ENCODE results near the gene MYO18B.

MYO18B gene

DNA sequence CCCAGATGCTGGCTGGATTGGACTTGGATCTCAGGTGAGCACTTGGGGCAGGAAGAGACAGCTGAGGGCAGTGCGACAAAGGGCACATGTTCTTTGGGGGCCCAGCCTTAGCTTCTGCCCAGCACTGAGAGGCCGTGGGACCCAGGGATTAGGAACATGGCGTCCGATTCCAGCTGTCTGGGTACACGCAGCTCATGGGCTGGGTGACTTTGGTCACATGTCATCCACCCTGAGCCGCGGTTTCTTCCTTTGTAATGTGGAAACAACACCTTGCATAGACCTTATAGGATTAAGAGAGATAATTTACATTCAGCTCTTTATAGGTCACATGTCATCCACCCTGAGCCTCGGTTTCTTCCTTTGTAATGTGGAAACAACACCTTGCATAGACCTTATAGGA is 39.8 kb downstream of the MYO18B start:
- no peak for DNase-seq

DNA sequence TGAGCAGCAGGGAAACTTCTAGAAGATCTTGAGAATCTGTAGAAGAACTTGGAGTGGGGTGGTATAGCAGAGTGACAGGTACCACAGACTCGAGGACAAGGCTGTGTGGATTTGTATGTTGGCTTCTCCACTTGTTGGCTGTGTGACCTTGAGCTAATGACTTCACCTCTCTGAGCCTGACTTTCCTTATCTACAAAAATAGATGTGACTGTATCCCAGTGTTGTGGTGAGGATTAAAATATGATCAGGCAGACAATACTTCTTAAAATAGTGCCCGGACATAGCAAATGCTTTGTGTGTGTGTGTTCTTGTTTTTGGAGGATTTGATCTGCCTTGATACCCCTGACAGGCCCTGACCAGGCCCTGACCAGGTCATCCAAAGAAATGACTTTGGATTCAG is 40.8 kb downstream of the MYO18B start:
- DNase-seq: no peak

DNA sequence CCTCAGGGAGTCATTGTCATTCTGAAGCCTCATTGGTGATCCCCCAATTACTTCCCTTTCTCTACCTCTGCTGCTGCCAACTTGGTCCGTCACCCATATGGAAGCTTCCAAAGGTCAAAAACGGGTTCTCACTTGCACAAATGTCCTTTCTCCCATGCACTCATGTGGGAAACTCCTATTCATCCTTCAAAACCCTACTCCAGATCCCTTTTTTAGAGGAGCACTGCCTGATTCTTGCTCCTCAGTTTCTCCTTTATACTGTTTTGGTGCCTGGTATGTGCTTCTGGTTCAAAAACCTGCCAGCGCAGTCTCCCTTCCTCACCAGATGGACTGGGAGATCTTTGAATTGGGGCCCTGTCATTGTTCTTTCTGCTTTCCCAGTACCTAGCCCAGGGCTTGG is 41.9 kb downstream of the MYO18B start:
- no peak for DNase-seq

DNA sequence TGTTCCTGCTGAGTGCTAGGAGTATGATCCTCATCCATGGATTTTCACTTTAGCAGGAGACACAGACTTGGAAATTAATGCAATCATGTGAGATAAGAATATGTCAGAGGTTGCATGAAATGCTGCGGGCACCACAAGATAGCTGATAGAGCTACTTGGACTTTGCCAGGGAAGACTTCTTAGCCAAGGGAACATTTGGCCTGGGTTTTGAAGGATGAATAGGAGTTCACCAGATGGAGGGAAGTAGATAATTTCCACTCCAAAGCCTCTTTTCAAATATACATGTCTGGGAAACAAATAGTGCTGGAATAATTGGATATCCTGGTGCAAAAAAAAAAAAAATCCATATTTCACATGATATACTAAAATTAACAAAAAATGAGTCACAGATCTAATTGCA is 44.2 kb downstream of the MYO18B start:
- DNase-seq: no peak

DNA sequence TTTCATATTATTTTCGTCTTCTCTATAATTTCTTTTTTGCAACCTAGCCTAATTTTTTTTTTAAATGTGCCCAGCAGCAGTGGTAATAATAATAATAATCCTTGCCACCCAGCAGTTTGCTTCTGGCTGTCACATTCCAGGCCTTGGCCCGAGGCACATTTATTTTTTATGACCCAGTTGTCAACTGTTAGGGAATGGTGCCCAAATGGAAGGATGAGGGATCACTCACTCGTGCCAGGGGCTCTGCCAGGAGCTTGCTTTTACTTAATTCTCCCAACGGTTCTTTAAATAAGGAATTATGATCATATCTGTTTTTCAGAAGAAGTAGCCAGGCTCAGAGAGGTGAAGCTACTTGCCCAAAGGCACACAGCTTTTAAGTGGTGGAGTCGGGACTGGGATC is 49.6 kb downstream of the MYO18B start:
- no peak for DNase-seq

DNA sequence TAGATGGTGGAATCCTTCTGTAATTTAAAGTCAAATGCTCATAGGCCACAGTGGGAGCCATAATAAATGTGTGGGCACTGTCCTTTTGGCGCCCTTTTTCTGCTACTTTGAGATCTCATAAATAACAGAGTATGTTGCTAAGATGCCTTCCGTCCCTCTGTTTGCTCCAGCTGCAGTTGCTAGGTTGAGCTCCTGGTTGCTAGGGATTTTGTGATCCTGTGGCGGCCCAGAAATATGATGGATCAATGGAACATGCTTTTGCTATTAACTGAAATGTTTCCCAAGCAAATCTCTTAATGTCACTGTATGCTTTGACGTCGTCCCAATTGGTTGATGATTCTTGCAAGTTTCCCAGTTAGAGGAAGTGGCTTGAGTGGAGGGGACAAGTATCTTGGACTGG is 53.5 kb downstream of the MYO18B start:
- no peak for DNase-seq

DNA sequence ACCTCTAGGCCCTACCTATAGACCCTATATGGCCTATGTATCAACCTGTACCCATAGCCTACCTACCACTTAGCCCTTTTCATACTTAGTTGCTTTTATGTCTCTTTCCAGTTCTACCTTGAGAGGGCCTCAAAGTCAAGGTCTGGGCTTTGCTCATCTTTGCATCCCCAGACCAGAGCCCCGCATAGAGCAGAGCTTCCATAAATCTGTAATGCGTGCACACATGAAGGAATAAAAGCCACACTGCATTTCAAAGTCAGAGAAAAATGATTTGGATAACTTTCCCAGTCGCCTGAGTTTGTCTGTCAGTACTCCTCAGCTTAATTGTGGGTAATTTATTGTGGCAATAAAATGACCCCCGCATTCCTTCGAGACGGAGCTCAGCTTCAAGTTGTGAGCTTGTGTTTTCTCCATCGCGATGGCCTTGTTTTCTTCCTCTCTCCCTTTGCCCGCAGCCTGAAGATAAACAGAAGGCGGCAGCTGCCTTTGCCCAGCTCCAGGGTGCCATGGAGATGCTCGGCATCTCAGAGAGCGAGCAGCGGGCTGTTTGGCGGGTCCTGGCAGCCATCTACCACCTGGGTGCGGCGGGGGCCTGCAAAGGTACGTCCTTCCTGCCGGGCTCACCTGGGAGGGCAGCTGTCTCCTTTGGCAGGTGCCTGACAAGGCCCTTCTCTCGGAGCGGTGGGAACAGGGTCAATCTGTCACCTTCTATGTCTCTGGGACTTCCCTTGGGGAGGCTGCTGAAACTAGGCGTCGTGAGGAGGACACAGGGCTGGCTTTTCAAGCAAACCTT is 55.7 kb downstream of the MYO18B start:
- no peak for DNase-seq

DNA sequence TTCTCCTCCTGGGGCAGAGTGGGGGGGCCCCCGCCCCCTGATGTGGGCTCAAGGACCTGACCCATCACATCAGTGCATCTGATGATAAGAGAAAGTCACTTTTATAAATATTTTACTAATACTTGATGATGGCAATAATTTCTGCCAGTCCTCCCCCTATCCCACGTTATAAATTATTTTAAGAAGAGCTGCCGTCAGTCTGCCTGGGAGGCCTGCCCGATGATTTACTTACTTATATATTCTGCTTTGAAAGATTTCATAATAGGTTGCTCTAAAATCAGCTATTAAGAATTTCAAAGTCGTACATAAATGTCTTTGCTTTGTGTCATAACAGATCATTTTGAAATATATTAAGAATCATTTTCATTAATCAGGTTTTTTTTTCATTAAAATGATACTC is 58.8 kb downstream of the MYO18B start:
- DNase-seq: no peak

DNA sequence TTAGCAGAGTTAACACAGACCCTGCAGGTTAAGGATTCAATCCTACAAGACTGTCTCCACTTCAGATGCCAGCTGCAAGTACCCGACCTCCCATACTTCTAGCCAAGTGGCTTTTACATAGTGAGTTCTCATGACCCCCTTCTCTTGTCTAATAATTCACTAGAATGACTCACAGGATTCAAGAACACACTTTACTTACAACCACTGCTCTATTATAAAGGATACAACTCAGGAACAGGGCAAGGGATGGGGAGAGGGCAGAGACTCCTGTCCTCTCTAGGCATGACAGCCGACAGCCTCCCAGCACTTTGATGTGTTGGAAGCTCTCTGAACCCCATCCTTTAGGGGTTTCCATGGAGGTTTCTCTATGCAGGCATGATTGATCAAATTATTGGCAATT is 60.0 kb downstream of the MYO18B start:
- DNase-seq: no peak

DNA sequence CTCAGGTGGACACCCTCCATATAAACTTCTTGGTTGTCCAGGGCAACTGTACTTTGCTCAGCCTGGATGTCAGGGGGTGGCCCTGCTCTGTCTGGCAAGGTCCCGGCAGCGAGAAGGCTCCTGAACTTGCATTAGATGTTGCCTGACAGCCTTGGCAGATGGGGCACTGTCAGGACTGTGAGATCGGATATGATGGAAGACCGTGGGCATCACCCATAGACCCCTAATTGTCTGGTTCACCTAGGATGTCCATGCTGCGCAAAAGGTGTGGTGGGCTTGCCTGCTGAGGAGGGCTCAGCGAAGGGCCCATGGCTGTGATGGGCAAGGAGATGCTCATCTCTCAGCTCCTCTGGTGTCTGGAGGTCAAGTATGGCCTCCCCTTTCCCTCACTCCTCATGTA is 62.7 kb downstream of the MYO18B start:
- no peak for DNase-seq

DNA sequence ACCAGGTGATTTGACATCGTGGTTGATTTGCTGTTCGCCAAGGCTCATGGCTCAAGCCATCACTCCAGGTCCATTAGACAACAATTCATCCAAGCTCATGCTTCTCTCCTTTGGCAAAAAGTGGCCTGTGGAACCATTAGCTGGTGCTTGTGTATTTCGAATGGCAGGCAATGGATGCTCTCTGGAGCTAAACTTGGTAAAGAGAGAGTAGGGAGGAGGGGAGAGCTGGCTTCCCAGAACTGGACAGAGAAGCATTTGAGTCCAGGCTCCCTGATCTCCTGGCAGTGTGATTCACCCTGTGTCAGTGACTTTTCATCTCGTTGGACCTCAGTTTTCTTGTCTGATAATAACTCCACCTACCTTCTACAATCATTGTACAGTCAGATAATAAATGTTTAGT is 64.6 kb downstream of the MYO18B start:
- no peak for DNase-seq

DNA sequence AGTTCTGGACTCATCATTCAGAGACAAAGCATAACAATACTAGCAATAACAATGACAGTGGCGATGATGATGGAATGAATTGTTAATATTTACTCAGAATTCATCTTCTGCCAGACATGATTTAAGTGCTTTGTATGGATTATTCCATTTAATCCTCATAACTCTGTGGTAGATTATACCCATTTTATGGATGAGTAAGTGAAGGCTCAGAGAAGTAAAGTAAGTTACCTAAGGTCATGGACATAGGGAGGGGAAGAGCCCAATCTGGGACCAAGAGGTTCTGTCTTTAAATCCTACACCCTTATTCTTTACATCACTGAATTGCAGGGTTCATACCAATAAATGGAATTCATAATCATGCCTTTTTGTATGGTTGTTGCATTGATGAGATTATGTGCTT is 72.7 kb downstream of the MYO18B start:
- DNase-seq: no peak

DNA sequence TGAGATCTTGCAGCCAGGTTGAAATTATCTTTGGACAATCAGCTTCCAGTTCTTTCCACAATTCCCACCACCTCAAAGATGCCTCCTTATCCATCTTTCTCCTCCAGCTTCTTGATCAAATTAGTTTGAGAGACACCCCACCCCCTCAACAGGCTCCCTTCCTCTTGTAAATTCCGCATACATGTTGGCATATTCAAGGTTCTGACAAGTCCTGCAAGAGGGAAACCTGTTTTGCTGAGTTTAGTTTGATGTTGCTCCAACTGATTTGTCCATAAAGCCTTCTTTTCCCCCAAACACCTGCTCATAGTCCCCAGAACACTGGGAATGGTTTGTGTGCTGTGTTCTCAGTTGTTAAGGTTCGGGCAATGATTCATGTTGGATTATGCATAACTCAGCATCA is 73.6 kb downstream of the MYO18B start:
- no peak for DNase-seq

DNA sequence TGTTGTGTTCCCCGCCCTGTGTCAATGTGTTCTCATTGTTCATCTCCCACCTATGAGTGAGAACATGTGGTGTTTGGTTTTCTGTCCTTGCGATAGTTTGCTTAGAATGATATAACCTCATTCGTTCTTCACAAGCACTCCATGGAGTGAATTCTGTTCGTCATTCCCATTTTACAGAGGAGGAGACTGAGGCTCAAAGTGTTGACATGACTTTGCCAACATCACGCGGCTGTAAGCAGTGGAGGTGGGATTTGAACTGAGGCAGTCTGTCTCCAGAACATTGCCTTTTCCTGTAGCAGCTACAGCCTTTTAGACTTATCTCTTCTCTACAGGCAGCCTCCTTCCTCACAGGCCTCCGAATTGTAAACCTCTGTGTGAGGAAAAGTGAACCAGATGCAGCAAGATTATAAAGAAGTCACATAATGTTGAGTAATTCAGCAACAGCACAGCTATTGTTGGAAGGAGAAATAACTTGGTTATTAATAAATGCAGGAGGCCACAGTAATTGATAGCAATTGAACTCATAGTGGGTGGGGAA is 74.6 kb downstream of the MYO18B start:
- DNase-seq: no peak

DNA sequence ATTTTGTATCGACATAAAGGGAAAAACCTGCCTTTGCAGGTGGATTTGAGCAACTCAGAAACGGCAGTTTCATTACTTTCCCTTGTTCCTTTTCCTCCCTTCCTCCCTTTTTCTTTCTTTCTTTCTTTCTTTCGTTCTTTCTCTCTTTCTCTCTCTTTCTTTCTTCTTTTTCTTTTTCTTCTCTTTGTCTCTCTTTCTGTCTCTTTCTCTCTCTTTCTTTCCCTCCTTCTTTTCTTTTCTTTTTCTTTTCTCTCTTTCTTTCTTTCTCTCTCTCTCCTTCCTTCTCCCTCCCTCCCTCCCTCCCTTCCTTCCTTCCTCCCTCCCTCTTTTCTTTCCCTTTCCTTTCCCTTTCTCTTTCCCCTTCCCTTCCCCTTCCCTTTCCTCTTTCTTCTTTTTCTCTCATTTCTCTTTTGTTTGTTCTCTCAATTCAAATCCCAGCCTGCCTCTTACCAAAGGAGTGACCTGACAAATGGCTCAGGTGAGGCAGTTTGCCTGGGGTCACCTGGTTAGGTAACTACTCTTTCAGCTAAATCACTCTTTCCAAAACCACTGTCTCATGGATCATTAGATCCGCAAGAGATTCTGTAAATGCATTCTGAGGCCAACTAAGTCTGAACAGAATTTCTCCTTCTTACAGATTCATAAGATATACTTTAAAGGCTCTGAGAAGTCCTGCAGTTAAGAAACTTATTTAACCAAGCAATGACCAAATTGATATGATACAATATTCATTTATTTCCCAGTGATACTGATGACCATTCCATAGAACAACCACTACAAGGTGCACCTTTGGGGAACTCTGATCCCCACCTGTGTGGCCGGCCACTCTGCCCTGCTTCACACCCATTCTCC is 75.3 kb downstream of the MYO18B start:
- no peak for DNase-seq

DNA sequence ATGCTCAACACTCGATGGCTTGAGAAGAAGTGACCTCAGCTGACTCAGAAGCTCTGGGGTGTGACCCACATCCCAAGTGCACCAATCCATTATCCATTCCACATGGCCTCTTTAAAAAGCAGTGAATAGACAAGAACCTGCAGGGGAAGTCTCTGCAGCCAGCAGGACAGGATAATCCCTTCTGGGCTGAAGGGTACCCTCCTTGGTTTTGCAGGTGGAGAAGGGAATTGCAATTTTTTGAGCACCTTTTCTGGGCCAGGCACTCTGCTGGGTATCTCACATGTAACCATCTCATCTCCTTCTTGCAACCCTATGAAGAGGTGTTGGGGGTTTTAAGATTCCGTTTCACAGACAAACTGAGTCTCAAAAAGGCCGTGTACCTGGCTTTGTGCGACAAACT is 76.6 kb downstream of the MYO18B start:
- no peak for DNase-seq

DNA sequence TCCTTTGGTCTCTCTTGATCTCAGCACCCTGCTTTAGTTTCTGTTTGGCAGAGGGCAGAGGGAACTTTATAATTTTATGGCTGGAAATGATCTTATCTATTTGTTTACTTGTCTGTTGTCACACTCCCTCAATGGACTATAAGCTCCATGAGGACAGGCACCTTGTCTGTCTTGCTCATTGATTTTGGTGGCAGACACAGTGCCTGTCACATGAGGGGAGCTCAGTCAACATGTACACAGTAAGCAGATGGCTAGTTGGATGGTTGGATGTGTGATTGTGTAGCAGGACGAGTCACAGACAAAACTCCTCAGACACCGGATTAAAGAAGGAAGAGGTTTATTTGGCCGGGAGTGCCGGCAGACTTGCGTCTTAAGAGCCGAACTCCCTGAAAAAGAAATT is 80.4 kb downstream of the MYO18B start:
- DNase-seq: no peak

DNA sequence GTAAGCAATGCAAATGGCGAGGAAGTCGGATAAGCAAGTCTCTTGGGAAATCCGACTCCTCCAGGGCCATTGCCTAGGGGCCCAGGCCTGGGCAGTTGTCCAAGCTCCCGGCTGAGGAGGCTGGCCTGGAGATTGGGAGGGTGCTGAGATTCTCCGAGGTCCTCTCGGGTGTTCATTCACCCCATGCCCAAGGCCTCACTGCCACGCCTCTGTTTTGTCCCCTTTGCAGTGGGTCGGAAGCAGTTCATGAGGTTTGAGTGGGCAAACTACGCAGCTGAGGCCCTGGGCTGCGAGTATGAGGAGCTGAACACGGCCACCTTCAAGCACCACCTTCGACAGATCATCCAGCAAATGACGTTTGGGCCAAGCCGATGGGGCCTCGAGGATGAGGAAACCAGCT is 81.3 kb downstream of the MYO18B start:
- DNase-seq: no peak

DNA sequence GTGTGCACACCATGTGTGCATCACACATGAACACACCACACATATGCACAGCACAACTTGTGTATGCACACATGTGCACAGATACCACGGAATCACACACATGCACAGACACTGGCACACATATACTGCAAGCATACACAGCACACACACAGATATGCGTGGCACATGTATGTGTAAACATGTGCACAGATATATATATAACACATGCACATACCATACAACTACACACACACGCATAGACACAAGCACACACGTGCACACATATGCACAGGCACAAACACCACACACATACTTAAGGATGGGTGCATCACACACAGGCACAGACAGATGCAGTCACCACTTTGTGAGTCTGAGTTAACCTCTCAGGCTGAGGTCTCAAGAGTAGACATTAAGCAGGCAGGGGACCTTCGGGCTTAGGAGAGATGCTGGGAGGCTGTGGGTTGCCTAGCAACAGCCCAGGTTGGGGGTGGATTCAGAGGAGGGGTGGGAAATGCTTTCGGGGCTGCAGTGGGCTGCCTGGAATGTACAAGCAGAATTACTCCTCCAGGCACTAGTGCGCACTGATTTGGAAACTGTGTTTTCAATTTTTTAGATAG is 82.9 kb downstream of the MYO18B start:
- no peak for DNase-seq

DNA sequence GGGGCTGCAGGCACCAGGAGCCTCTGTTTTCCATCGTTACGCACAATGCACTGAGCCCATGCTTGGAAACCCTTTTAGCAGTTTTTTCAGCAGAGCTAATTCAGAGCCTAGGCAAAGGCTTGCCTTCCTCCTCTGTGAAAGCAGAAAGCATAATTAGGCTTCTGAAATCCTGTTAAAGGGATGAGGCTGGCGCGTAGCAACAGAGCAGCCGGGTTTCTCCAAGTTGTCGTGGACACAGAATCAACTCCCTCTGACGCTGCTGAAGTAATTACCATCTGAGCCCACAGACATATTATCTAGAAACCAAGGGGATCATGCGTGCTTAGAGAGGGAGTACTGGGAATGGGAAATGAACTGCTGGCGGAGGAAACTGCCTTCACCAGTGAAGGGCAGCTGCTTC is 85.4 kb downstream of the MYO18B start:
- DNase-seq: no peak

DNA sequence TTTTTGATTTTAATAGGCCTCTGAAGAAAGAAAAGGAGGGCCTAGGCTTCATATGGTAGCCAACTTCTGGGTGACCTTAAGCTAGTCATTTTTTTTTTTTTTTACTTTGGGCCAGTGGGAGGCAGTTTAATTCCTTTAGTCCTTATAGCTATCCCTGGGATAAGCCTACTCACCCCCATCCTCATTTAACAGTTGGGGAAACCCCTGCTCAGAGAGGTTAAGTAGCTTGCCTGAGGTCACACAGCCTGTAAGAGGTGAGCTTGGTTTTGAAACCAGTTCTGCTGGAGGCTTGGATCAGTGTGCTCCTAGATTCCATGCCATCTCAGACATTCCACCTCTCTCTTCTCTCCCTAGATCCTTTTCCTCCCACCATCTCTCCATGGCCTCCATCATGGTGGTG is 86.4 kb downstream of the MYO18B start:
- DNase-seq: no peak

DNA sequence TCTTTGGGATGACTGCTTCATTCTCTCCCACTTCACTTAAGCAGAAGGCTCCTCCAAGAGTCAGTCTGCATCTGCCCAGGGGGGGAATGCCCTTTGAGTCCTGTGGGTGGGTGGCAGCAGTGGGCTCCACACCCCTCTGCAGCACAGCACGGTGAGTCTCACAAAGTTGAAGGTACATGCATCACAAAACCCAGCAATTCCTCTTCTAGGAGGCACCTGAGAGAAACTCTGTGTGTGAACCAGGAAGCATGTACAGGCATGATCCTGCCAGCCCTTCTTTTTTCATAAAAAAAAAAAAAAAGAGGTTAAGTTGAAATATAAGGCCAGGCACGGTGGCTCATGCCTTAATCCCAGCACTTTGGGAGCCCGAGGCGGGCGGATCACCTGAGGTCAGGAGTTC is 87.2 kb downstream of the MYO18B start:
- DNase-seq: no peak

DNA sequence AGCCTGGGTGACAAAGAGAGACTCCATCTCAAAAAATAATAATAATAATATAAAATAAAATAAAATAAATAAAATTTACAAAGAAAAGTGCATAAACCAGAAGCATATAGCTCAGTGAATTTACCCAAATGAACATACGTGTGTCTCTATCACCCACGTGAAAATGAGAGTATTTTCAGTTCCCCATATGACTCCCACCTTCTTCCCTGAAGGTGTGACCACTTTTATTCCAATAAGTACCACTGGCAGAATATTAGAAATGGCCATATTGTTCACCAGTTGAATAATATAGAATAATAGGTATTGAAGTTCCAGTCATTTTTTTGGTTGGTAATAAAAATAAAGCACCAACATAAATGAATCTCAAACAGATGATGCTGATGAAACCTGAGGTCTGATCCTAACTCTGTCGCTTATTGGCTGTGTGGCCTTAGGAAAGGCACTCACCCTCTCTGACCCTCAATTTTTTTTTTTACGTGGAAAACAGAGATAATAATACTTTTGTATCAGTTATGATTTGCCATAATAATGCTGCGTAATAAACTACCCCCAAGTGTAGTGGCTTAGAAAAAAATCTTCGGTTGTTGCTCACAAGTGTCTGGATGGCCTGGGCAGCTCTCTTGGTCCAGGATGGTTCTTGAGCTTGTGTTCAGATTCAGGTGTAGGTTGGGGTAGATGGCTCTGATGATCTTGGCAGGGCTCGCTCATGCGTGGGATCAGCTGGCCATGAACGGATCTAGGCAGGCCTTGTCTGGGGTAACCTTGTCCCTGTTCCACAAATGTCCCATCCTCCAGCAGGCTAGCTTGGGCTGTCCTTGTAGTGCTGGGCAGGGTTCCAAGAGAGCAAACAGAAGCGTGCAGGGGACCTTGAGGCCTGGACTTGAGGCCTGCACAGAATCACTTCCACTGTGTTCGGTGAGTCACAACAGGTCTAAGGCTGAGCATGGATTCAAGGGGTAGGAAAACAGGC is 88.1 kb downstream of the MYO18B start:
- no peak for DNase-seq
